HCT116 (cell line): Measurements from ENCODE around the gene SETD1A. TPM values are rescaled to one million over a fixed set of nuclear protein-coding genes. Genes with fewer than 3 reads are reported as not detected.

ENCODE experiments used
- ATAC-seq: fragments of 200-7000 bp; cut with Tn5 transposase; 2 replicates; pipeline ENCODE4 v1.9.1; 2020; ENCODE audit warnings: mild to moderate bottlenecking, moderate library complexity
- BruUV-seq: library from RNA; stranded (reverse); fragments of 400-500 nt; replicated peaks from 2 replicates; lab custom pipeline; 2021; lab: Mats Ljungman, UMichigan
- CTCF ChIA-PET: fragments of 300-600 bp; sonication (Branson Sonifier 250); formaldehyde crosslinking; loops from one replicate; lab custom pipeline; 2021; ENCODE audit warnings: antibody characterized with exemption; lab: Charles Lee
- POLR2A ChIA-PET: fragments of 300-600, 350-600 bp; sonication (Branson Sonifier 250); formaldehyde crosslinking; loops from one replicate; lab custom pipeline; 2021; ENCODE audit warnings: antibody characterized with exemption; lab: Charles Lee
- RAD21 ChIA-PET, 2 experiments: fragments of 300-600 bp; sonication (Branson Sonifier 250); formaldehyde crosslinking; loops; one replicate each; lab custom pipeline; 2023; ENCODE audit warnings: low total read pairs in 2 of 2; ENCODE audit not compliant: uncharacterized antibody in 2 of 2, unreplicated experiment in 2 of 2, low non-redundant PET in 1 of 2; lab: Charles Lee
- DNase-seq: peaks from one replicate; pipeline ENCODE4 v3.0.0-alpha.2; 2010; ENCODE audit warnings: low read depth, low spot score
- H2AFZ ChIP-seq: fragments of 200-600 bp; shearing (Covaris generic), sonication (generic); 2 replicates; pipeline ENCODE4 v1.6.1; 2017; ENCODE audit warnings: low read depth, mixed run types, mixed read lengths, antibody characterized with exemption, low read length; ENCODE audit not compliant: poor library complexity, severe bottlenecking
- H3K27ac ChIP-seq: 2 replicates; pipeline ENCODE4 v1.5.1; 2012; ENCODE audit warnings: low read depth, low read length
- H3K27me3 ChIP-seq: fragments of 200-600 bp; sonication (generic); 2 replicates; pipeline ENCODE4 v1.6.1; 2016; ENCODE audit warnings: mixed run types, low read length, mixed read lengths; ENCODE audit not compliant: insufficient read depth
- H3K36me3 ChIP-seq, 2 experiments: fragments of 200-500 bp in 1 of 2; fragments of 200-600 bp in 1 of 2; sonication (Bioruptor generic) in 1 of 2; sonication (generic) in 1 of 2; 2 replicates each; pipeline versions ENCODE4 v1.5.1 to v1.6.1; 2014 to 2016; ENCODE audit warnings: low read length in 2 of 2, inconsistent platforms in 1 of 2, mixed read lengths in 1 of 2, mixed run types in 1 of 2; ENCODE audit not compliant: insufficient read depth in 2 of 2, control insufficient read depth in 1 of 2
- H3K4me1 ChIP-seq, 2 experiments: fragments of 200-600 bp in 1 of 2; sonication (generic) in 1 of 2; 2 replicates each; pipeline versions ENCODE4 v1.5.1 to v1.6.1; 2012 to 2017; ENCODE audit warnings: low read length in 2 of 2, inconsistent platforms in 1 of 2, mild to moderate bottlenecking in 1 of 2, mixed read lengths in 1 of 2, mixed run types in 1 of 2, moderate library complexity in 1 of 2; ENCODE audit not compliant: insufficient read depth in 2 of 2, control insufficient read depth in 1 of 2
- H3K4me2 ChIP-seq: fragments of 200-600 bp; sonication (generic); 2 replicates; pipeline ENCODE4 v1.6.1; 2017; ENCODE audit warnings: mixed run types, low read length, mixed read lengths
- H3K4me3 ChIP-seq, 2 experiments: fragments of 200-600 bp in 1 of 2; sonication (generic) in 1 of 2; replicated peaks in 1 of 2; 2 replicates each; pipeline ENCODE4 v1.5.1; 2011 to 2016; ENCODE audit warnings: low read length in 2 of 2, control low read depth in 1 of 2, low read depth in 1 of 2, mild to moderate bottlenecking in 1 of 2, mixed read lengths in 1 of 2, mixed run types in 1 of 2
- H3K79me2 ChIP-seq: fragments of 200-600 bp; sonication (generic); 2 replicates; pipeline ENCODE4 v1.6.1; 2017; ENCODE audit warnings: mild to moderate bottlenecking, mixed run types, low read length, moderate library complexity, mixed read lengths; ENCODE audit not compliant: insufficient read depth
- H3K9ac ChIP-seq: fragments of 200-600 bp; sonication (generic); 2 replicates; pipeline ENCODE4 v1.6.1; 2016; ENCODE audit warnings: low read length, mixed read lengths
- H3K9me2 ChIP-seq: fragments of 200-600 bp; sonication (generic), shearing (Covaris generic); 2 replicates; pipeline ENCODE4 v1.6.1; 2017; ENCODE audit warnings: mixed run types, mild to moderate bottlenecking, moderate library complexity; ENCODE audit not compliant: insufficient read depth
- H3K9me3 ChIP-seq, 2 experiments: fragments of 200-500 bp in 1 of 2; fragments of 200-600 bp in 1 of 2; sonication (Bioruptor generic) in 1 of 2; sonication (generic) in 1 of 2; 2 replicates each; pipeline ENCODE4 v1.6.1; 2014 to 2017; ENCODE audit warnings: low read length in 2 of 2, mixed read lengths in 2 of 2, inconsistent platforms in 1 of 2, low read depth in 1 of 2, mild to moderate bottlenecking in 1 of 2, mixed run types in 1 of 2, moderate library complexity in 1 of 2; ENCODE audit not compliant: control insufficient read depth in 1 of 2, insufficient read depth in 1 of 2
- H4K20me1 ChIP-seq: fragments of 200-600 bp; sonication (generic), shearing (Covaris generic); 2 replicates; pipeline ENCODE4 v1.6.1; 2017; ENCODE audit warnings: mixed run types, mild to moderate bottlenecking, moderate library complexity; ENCODE audit not compliant: insufficient read depth
- ATF3 ChIP-seq: IDR thresholded peaks from 2 replicates; pipeline ENCODE4 v1.6.1; 2012
- CEBPB ChIP-seq: IDR thresholded peaks from 2 replicates; pipeline ENCODE4 v1.6.1; 2012; ENCODE audit warnings: low read depth
- EGR1 ChIP-seq: IDR thresholded peaks from 2 replicates; pipeline ENCODE4 v1.6.1; 2012; ENCODE audit warnings: low read depth
- ELF1 ChIP-seq: IDR thresholded peaks from 2 replicates; pipeline ENCODE4 v1.6.1; 2012; ENCODE audit warnings: low read depth, borderline replicate concordance
- EZH2 ChIP-seq: fragments of 200-600 bp; sonication (generic); IDR thresholded peaks from 2 replicates; pipeline ENCODE4 v1.6.1; 2017; ENCODE audit warnings: antibody characterized with exemption, mixed run types
- EZH2phosphoT487 ChIP-seq: fragments of 200-600 bp; IDR thresholded peaks from 2 replicates; pipeline ENCODE4 v1.6.1; 2018; ENCODE audit warnings: antibody characterized with exemption, borderline replicate concordance
- FOSL1 ChIP-seq: IDR thresholded peaks from 2 replicates; pipeline ENCODE4 v1.6.1; 2012; ENCODE audit warnings: low read depth
- JUND ChIP-seq: IDR thresholded peaks from 2 replicates; pipeline ENCODE4 v1.6.1; 2012
- MAX ChIP-seq: IDR thresholded peaks from 2 replicates; pipeline ENCODE4 v1.6.1; 2012
- POLR2A ChIP-seq: IDR thresholded peaks from 2 replicates; pipeline ENCODE4 v1.7.0; 2011; ENCODE audit warnings: borderline replicate concordance; ENCODE audit not compliant: insufficient read depth, insufficient read length; ENCODE audit errors: extremely low read depth
- POLR2AphosphoS5 ChIP-seq: IDR thresholded peaks from 2 replicates; pipeline ENCODE4 v1.6.1; 2011; ENCODE audit warnings: mild to moderate bottlenecking, low read depth, low read length, moderate library complexity
- RAD21 ChIP-seq: IDR thresholded peaks from 2 replicates; pipeline ENCODE4 v1.6.1; 2012; ENCODE audit warnings: low read depth, mild to moderate bottlenecking
- SIN3A ChIP-seq: IDR thresholded peaks from 2 replicates; pipeline ENCODE4 v1.6.1; 2012; ENCODE audit warnings: low read depth
- SP1 ChIP-seq: IDR thresholded peaks from 2 replicates; pipeline ENCODE4 v1.6.1; 2012; ENCODE audit warnings: low read depth
- SRF ChIP-seq: IDR thresholded peaks from 2 replicates; pipeline ENCODE4 v1.6.1; 2012; ENCODE audit warnings: low read depth
- YY1 ChIP-seq: IDR thresholded peaks from 2 replicates; pipeline ENCODE4 v1.6.1; 2011; ENCODE audit warnings: low read length, low read depth, moderate library complexity, mild to moderate bottlenecking; ENCODE audit not compliant: insufficient replicate concordance; ENCODE audit errors: extremely low read depth
- ZFX ChIP-seq: fragments of 450-650 bp; IDR thresholded peaks from 2 replicates; pipeline ENCODE4 v1.6.1; 2017
- ZNF274 ChIP-seq: fragments of 200-500 bp; sonication (Bioruptor generic); IDR thresholded peaks from 2 replicates; pipeline ENCODE4 v1.6.1; 2014; ENCODE audit warnings: mild to moderate bottlenecking, low read depth, low read length, inconsistent platforms
- intact Hi-C: fragments of 100-400 bp; cut with micrococcal nuclease; formaldehyde crosslinking; loops from 2 replicates; pipeline ENCODE4 v1.10.0; 2022
- total RNA-seq: library from RNA; stranded (reverse); gene quantifications from one replicate; pipeline ENCODE4 v1.2.1, GENCODE V29; 2021; ENCODE audit not compliant: unreplicated experiment
- TF ChIP-seq, protein P1 (sequence below): IDR thresholded peaks from 2 replicates; pipeline ENCODE4 v1.6.1; 2012; ENCODE audit warnings: low read depth
- TF ChIP-seq, protein P2 (sequence below): IDR thresholded peaks from 2 replicates; pipeline ENCODE4 v1.6.1; 2011; ENCODE audit warnings: mild to moderate bottlenecking, low read length, moderate library complexity; ENCODE audit not compliant: insufficient replicate concordance; ENCODE audit errors: extremely low read depth

The SETD1A gene
- total RNA-seq, 1 experiment from 2014 or later, result 26.9 TPM

DNA sequence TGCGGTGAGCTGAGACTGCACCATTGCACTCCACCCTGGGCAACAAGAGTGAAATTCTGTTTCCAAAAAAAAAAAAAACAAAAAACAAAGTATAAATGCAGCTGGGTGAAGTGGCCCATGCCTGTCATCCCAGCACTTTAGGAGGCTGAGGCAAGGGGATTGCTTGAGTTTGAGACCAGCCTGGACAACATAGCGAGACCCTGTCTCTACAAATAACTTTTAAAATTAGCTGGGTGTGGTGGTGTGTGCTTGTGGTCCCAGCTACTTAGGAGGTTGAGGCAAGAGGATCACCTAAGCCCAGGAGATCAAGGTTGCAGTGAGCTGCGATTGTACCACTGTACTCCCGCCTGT lies 65.7 kb downstream of the SETD1A start:
- H3K9me3 ChIP-seq, result no peaks in the 10 kb centered on the region
- no peaks in the 10 kb centered on the region for H3K36me3 ChIP-seq
- DNase-seq (no peak), ATAC-seq (no peak)
- H3K27ac ChIP-seq, result no peak overlapping the region
- TF ChIP-seq, protein P1, sequence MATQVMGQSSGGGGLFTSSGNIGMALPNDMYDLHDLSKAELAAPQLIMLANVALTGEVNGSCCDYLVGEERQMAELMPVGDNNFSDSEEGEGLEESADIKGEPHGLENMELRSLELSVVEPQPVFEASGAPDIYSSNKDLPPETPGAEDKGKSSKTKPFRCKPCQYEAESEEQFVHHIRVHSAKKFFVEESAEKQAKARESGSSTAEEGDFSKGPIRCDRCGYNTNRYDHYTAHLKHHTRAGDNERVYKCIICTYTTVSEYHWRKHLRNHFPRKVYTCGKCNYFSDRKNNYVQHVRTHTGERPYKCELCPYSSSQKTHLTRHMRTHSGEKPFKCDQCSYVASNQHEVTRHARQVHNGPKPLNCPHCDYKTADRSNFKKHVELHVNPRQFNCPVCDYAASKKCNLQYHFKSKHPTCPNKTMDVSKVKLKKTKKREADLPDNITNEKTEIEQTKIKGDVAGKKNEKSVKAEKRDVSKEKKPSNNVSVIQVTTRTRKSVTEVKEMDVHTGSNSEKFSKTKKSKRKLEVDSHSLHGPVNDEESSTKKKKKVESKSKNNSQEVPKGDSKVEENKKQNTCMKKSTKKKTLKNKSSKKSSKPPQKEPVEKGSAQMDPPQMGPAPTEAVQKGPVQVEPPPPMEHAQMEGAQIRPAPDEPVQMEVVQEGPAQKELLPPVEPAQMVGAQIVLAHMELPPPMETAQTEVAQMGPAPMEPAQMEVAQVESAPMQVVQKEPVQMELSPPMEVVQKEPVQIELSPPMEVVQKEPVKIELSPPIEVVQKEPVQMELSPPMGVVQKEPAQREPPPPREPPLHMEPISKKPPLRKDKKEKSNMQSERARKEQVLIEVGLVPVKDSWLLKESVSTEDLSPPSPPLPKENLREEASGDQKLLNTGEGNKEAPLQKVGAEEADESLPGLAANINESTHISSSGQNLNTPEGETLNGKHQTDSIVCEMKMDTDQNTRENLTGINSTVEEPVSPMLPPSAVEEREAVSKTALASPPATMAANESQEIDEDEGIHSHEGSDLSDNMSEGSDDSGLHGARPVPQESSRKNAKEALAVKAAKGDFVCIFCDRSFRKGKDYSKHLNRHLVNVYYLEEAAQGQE, result no peak
- TF ChIP-seq ZNF274 (no peak), ELF1 (no peak), SRF (no peak), JUND (no peak), EGR1 (no peak), SIN3A (no peak), POLR2A (no peak), YY1 (no peak), EZH2phosphoT487 (no peak), EZH2 (no peak), FOSL1 (no peak), POLR2AphosphoS5 (no peak), ATF3 (no peak), CEBPB (no peak), SP1 (no peak), ZFX (no peak), RAD21 (no peak), MAX (no peak)
- TF ChIP-seq, protein P2, sequence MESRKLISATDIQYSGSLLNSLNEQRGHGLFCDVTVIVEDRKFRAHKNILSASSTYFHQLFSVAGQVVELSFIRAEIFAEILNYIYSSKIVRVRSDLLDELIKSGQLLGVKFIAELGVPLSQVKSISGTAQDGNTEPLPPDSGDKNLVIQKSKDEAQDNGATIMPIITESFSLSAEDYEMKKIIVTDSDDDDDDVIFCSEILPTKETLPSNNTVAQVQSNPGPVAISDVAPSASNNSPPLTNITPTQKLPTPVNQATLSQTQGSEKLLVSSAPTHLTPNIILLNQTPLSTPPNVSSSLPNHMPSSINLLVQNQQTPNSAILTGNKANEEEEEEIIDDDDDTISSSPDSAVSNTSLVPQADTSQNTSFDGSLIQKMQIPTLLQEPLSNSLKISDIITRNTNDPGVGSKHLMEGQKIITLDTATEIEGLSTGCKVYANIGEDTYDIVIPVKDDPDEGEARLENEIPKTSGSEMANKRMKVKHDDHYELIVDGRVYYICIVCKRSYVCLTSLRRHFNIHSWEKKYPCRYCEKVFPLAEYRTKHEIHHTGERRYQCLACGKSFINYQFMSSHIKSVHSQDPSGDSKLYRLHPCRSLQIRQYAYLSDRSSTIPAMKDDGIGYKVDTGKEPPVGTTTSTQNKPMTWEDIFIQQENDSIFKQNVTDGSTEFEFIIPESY, result no peak
- intact Hi-C loops, result no loop called here
- H3K4me2 ChIP-seq, result no peak overlapping the region
- POLR2A ChIA-PET, result interaction anchor here (0.8 kb wide), 1 partner anchor 157 kb away, joined by 3 read pairs; the partner anchor contains the start of gene FUS
- no peak overlapping the region for H2AFZ ChIP-seq
- H3K27me3 ChIP-seq, result no peaks in the 10 kb centered on the region
- H3K9ac ChIP-seq, result no peak overlapping the region
- H3K9me2 ChIP-seq, result no peaks in the 10 kb centered on the region
- peaks cover 5 to 7% of the 10 kb centered on the region in 2 experiments; a peak in 1 of 4 replicates for H3K4me1 ChIP-seq
- H4K20me1 ChIP-seq, result no peaks in the 10 kb centered on the region
- RAD21 ChIA-PET, result no interaction called here
- no TSS peak for BruUV-seq
- H3K4me3 ChIP-seq, result no peak overlapping the region
- no peaks in the 10 kb centered on the region for H3K79me2 ChIP-seq
- CTCF ChIA-PET, result interaction anchor here (1.3 kb wide), 1 partner anchor 38 kb away, joined by 4 read pairs; the partner anchor contains the start of gene HSD3B7
